Measurements from ENCODE around the gene EFHC1. TPM values are rescaled to one million over a fixed set of nuclear protein-coding genes. Genes with fewer than 3 reads are reported as not detected.

Gene EFHC1
- total and polyA plus RNA-seq, 12 donors = 3.3 to 14.3 (median 5.8) TPM

DNA sequence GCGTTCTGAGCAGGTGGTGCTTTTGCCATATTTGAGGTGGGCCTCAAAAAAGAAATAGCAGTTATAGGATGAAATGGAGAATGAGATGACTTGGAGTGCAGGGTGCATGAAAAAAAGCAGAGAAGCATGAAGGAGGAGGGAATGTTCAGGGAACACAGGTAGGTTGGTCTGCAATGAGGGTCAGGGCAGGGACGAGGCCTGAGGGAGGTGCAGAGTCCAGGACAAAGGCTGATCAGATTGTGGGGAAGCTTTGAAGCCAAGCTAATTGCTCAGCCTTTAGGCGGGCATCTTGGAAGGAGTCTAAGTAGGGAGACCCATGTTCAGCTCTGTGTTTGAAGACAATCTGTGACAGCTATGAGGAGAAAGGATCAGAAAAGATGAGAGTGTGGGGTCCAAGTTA, 144.7 kb downstream of the EFHC1 start:
- DNase-seq = no peak
- H3K36me3 ChIP-seq = no peaks in the 10 kb centered on the region
- no peak for ATAC-seq
- no peak overlapping the region for H3K27ac ChIP-seq
- H3K27me3 ChIP-seq = no peaks in the 10 kb centered on the region
- peaks cover 10 to 94% (median 65%) of the 10 kb centered on the region in 9 donors for H3K4me1 ChIP-seq
- TF ChIP-seq, protein P1, sequence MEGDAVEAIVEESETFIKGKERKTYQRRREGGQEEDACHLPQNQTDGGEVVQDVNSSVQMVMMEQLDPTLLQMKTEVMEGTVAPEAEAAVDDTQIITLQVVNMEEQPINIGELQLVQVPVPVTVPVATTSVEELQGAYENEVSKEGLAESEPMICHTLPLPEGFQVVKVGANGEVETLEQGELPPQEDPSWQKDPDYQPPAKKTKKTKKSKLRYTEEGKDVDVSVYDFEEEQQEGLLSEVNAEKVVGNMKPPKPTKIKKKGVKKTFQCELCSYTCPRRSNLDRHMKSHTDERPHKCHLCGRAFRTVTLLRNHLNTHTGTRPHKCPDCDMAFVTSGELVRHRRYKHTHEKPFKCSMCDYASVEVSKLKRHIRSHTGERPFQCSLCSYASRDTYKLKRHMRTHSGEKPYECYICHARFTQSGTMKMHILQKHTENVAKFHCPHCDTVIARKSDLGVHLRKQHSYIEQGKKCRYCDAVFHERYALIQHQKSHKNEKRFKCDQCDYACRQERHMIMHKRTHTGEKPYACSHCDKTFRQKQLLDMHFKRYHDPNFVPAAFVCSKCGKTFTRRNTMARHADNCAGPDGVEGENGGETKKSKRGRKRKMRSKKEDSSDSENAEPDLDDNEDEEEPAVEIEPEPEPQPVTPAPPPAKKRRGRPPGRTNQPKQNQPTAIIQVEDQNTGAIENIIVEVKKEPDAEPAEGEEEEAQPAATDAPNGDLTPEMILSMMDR (IDR thresholded peaks at IDR 0.05) = no peak
- H3K9me3 ChIP-seq = no peaks in the 10 kb centered on the region
- H3K4me3 ChIP-seq = no peak overlapping the region
- intact Hi-C loops (cut with DNase I) = loop anchor here in 1 of 10 donors (5.0 kb wide), 1 partner anchor 792 kb away; no protein-coding TSS in a partner anchor
- 96 to 97% methylated on average over 3 of the region's 3 CpGs for WGBS, 2 donors

DNA sequence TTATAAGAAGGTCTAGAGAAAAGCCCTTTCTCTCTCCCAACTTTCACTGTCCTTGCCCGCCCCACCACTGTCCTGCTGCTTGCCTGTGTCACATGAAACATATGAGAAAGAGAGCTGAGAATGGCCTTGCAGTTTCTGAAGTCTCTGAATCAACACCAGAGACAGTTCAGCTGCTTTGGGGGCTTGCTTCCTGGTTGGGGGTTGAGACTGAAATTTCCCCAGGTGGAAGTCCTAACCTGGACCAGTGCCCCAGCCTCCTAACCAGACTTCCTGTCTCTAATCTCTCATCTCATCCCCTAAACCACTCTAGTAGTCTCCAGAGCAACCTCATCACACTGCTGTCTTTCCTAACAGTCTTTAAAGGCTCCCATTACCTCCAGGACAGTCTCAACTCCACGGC, 146.1 kb downstream of the EFHC1 start:
- Histone ChIP-seq H3K4me3 (no peak overlapping the region), H3K27ac (peak overlapping the region in 5 of 10 donors; percentile 57 to 82 (median 71)), H3K27me3 (no peaks in the 10 kb centered on the region), H3K36me3 (no peaks in the 10 kb centered on the region), H3K9me3 (no peaks in the 10 kb centered on the region), H3K4me1 (peaks cover 12 to 95% (median 69%) of the 10 kb centered on the region in 9 donors)
- DNase-seq (no peak), ATAC-seq (no peak)
- TF ChIP-seq, protein P1 (IDR thresholded peaks at IDR 0.05) = no peak
- WGBS, 2 donors = 80 to 83% methylated on average over 2 of the region's 2 CpGs
- intact Hi-C loops (cut with DNase I) = loop anchor here in 1 of 10 donors (5.0 kb wide), 1 partner anchor 791 kb away; no protein-coding TSS in a partner anchor

DNA sequence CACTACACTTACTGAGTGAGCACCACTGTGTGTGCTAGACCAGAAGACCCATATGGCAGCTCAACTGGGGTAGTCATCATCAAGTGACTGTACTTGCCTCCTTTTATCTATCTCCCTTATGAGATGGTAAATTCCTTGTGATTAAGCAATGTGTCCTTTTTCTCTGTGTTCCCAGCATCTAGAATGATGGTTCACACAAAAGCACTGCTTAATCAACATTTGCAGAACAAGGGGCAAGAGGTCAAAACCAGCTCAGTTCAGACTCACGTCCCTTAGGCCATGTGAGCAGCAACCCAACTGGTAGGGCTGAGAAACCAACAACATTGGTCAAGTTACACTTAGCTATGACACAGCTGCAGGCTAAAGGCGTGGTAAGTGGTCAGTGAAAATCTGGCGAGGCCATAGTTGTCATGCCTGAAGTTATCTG, 146.7 kb downstream of the EFHC1 start:
- WGBS, 2 donors = 70 to 74% methylated on average over 3 of the region's 3 CpGs
- peak overlapping the region in 7 of 10 donors; percentile 57 to 82 (median 72) for H3K27ac ChIP-seq
- no peak overlapping the region for H3K4me3 ChIP-seq
- ATAC-seq = peak in 2 of 8 donors; percentile 55 to 80
- no peaks in the 10 kb centered on the region for H3K9me3 ChIP-seq
- H3K27me3 ChIP-seq = no peaks in the 10 kb centered on the region
- intact Hi-C loops (cut with DNase I) = loop anchor here in 1 of 10 donors (5.0 kb wide), 1 partner anchor 790 kb away; no protein-coding TSS in a partner anchor
- H3K36me3 ChIP-seq = no peaks in the 10 kb centered on the region
- no peak for DNase-seq
- H3K4me1 ChIP-seq = peaks cover 15 to 100% (median 71%) of the 10 kb centered on the region in 9 donors
- TF ChIP-seq, protein P1 (IDR thresholded peaks at IDR 0.05) = no peak

DNA sequence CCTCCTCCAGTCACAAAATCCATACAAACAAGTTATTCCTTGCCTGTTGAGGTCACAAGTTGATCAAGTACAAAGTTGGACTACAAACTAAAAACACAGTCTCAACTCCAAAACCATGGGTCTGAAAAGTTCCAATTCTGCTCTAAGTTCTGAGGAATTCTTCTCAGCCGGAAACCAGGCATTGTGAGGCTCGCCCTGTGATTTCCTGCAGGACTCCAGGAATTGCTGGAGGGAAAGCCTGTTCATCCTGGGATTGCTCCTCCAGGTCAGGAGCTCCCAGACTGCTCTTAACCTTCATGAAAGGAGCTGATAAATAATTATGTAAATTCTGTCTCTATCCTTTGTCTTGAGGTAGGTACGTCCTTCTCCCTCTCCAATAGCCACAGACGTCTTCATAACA, 148.2 kb downstream of the EFHC1 start:
- intact Hi-C loops (cut with DNase I) = loop anchor here in 1 of 10 donors (5.0 kb wide), 1 partner anchor 789 kb away; no protein-coding TSS in a partner anchor
- TF ChIP-seq, protein P1 (IDR thresholded peaks at IDR 0.05) = no peak
- 47 to 69% methylated on average over 4 of the region's 4 CpGs for WGBS, 2 donors
- no peaks in the 10 kb centered on the region for H3K9me3 ChIP-seq
- no peaks in the 10 kb centered on the region for H3K27me3 ChIP-seq
- peaks cover 15 to 100% (median 79%) of the 10 kb centered on the region in 9 donors for H3K4me1 ChIP-seq
- H3K27ac ChIP-seq = peak overlapping the region; percentile 19 to 82 (median 70)
- H3K36me3 ChIP-seq = no peaks in the 10 kb centered on the region
- ATAC-seq = peak in 5 of 8 donors; percentile 50 to 66 (median 56)
- DNase-seq = peak in 1 of 2 donors; percentile 48
- no peak overlapping the region for H3K4me3 ChIP-seq
